ENCODE results near the gene CDC26.

GRCh38 chr9:113275157-113276131 lies at the start of gene CDC26, which contains the start of gene PRPF4:
- TF ChIP-seq CTCF (conservative IDR thresholded peaks at IDR 0.05; ENCODE audit: low read depth, low read length) = no peak
- TF ChIP-seq EZH2 (IDR thresholded peaks at IDR 0.05; ENCODE audit: borderline replicate concordance, low read depth, low read length, poor library complexity, severe bottlenecking) = no peak

Measured in A673 (cell line).